ENCODE measurements around the gene STX8.

STX8 gene

DNA sequence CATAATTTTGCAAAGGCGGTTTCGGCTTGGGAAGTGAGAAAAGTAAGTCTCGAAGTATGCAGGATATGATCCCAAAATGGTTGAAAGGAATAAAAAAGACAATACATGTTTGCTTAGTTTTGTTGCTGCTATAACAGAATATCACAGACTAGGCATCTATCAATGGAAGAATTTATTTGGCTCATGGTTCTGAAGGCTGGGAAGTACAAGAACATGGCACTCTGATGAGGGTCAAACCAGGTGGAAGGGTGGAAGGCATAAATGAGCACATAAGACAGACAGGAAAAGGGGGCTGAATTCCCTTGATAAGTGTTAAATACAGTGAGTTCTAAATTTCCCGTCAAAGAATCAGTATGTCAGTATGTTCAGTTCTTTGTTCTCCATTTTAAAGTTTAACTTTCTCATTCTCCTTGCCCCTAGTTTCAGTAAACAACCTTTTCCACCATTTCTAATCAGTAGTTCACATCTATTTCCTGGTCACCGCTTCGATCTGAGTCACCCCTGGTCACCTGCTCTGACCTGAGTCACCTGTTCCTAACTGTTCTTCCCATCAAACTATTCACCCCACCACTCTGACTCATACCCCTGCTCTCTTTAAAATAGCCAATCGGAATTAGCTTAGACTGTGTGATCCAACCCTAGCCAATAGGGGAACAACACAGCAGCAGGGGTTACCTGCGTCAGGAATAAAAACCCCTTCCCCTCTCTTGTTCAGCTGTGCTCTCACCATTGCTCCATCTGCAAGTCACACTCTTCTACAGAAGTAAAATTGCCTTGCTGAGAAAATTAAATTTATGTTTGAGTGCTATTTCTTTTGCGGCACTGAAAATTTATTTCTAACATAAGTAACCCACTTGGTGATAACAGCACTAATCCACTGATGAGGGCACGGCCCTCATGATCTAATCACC, 240.8 kb downstream of the STX8 start:
- FAIRE-seq, result no peak

DNA sequence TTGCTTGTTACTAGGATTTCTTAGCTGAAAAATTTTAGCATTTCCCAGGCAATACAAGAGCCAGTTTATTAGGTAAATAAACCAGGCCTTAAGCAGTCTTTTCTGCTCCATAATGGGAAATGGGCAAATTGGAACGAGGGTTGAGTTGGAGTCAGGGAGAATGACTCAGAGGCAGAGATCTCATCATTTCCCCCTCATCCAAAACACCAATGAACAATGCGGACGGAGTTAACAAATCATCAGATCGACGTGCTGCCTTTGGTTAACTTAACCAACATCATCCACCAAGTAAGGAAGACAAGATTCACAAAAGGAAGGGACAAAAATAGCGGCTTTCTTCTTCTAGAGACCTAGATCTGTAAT, 243.5 kb downstream of the STX8 start:
- FAIRE-seq, result no peak

DNA sequence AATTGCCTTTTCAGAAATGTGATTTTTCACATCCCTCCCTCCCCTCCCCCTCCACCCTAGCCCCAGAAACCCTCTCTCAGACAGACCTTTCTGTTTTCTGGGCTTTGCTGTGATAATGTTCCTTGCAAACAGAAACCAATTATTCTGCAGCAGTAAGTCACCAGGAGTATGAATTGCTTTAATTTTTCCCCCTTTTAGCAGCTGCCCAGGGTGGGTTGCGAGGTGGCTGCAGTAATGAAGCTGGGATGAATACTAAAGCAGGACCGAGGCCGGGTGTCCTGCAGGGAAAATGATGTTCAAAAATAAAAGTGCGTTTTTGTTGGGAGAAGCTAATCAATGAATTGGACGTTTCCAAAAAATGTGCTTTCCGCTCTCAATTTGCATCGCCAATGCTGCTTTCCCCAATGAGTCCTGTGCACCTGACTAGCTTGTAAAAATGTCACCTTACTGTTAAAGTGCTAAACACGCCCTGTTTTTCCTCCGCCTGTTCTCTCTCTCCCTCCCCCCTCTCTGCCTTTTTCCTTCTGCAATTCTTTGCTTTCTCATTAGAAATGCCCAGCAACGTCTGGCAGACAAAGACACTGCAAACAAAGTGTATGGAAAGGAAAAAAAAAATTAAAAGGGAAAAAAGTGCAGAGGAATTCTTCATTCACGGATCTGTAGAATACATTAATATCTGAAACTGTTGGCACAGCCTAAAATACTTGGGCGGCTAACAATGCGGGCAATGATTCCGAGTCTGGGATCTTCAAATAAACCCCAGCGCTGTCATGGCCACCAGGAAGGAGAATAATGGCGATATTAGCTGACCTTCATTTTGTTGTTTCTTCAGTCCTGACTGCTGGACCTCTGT, 244.1 kb downstream of the STX8 start:
- no peak for FAIRE-seq

DNA sequence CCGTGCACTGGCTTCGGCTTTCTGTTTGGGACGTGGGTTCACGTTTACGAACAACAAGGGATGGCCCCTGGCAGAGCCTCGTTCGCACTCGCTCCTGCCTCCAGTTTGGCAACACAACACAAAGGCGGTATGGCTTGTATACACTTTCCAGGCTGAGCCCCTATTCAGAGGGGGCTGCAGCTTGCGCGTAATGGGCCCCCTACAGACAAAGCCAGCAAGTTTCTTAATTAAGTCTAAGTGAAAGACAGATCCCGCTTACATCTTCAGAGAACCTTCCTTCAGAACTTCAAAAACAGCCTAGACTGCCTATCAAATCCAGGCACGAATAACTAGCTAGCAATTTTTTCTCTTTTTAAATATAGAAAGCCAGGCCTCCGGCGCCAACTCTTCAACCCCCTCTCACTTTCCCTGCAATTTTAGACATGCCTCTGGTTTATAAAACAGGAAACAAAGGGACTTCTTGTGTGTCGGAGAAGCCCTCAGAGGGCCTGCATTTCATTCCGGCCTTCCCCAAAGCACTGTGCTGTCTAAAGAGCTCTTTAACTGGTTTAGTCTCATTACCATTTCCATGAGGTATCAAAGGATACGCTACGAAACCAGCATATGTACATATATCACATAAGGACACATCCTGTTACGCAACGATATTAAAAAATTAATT, 244.9 kb downstream of the STX8 start:
- no peak for FAIRE-seq

DNA sequence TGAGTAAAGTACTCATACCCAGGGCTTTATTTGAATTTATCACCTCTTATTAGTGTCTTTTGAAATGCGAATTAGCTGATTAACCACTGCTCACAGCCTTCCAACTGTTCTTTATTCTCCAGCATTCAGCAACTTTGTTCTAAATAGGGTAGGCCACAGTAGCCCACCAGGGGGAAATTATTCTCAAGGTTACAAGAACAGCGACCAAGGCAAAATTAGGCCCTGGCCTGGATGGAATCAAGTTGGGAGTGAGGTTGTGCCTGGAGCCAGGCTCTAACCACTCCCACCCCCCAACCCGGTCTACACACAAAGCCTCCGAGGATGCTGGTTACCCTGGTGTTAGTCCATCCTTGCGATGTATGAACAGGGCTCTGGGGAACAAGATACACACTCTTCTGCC, 245.5 kb downstream of the STX8 start:
- no peak for FAIRE-seq

DNA sequence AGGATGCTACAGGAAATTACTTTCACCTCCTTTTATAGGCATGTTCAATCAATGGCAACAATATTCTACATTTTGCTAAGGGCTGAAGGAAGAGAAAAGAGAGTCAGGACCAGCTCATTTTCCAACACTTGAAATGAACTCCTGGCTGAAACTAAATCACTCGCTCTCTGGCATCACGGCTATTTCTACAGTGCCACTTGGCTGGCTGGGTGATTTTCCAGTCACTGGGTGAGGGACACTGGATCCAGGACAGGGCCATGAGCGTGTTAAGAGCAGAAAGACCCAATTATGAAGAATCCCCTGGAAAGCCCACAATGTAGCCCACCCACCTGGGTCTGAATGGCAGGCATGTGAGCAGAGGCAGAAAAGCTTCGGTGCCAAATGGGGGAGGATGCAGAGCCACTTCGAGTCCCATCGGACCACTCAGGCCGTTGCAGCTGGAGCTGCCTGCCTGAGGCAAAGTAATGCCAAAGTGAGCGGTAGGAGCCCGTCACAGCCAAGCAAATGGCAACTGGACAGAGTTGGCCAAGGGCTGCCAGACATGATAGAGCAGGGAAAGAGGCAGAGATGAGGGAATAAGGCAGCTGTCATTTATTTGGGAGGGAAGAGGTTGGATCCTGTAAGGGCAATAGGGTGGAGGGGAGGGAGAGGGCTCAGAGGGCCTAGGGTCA, 246.2 kb downstream of the STX8 start:
- no peak for FAIRE-seq

DNA sequence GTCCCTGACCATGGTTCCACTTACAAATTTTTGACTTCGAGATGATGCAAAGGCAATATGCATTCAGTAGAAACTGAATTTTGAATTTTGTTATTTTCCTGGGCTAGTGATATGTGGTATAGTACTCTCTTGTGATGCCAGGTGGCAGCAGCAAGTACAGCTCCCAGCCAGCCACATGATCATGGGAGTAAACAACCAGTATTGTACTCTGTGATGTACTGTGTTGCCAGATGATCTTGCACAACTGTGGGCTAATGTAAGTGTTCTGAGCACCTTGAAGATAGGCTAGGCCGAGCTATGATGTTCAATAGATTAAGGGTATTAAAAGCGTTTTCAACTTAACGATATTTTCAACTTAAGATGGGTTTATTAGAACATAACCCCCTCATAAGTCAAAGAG, 250.8 kb downstream of the STX8 start:
- no peak for FAIRE-seq

DNA sequence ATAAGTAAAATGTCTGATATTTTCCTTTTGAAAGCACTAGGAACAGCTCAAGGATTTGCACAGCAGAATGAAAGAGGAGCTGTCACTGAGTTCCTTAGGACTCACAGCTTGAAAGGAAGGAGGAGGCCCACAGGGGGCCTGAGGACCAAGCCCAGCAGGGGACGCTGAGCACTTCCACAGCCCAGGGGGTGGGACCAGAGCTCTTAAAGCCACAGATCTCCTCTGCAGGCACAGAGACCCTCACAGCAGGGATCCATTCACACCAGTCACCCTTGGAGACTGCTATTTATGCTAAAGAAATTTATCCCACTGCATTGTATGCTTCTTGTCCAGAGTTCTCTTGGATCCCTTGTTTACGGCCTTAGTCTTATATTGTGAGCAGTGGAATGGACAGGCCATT, 253.3 kb downstream of the STX8 start:
- no peak for FAIRE-seq

DNA sequence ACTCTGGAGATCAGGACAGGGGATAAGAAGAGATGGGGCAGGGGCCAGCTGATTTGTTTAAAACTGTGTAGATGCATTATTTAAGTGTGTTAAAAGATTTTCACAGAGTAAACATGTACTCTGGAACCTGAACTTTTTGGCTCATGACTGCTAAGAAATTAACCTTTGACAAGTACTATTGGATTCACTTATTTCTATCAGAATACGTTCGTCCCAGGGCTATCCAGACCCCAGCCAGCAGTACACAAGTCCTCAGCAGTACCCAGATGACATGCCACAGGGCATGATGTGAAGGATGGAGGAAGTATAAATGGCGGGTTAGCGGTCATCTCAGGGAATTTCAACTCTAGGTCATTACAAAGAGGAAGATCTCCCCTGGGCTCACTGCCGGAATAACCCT, 253.7 kb downstream of the STX8 start:
- no peak for FAIRE-seq

DNA sequence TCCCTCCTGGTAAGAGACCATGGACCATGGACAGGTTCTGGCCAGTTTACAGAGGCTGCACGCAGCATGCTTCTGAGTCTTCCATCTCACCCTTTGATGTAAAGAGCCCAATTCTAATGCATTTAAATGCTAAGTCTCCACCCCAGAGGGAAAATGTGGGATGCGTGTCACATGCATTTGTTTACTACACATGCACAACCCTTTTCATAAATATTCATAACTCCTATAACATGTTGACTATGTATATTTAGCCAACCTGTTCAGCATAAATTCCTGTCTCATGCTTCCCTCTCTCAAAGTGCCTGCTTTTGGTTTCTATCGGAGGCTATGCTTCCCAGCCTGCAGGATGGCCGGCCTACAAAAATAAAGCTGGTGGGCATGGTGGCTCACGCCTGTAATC, 260.3 kb downstream of the STX8 start:
- FAIRE-seq, result no peak

DNA sequence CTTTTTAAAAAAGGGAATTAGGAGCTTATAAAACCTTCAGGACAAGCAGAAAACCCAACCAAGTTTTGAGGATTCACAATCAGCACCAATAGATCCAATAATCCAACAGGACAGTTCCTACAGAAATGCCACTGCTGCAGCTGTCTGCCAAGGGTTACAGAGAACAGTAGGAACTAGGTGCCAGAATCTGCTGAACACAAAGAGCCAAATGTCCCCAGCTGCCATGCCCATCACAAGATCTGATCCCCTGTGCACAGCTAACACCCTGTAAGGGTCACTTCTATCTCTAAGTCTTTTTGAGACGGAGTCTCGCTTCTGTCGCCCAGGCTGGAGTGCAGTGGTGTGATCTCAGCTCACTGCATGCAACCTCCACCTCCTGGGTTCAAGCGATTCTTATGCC, 262.3 kb downstream of the STX8 start:
- no peak for FAIRE-seq

DNA sequence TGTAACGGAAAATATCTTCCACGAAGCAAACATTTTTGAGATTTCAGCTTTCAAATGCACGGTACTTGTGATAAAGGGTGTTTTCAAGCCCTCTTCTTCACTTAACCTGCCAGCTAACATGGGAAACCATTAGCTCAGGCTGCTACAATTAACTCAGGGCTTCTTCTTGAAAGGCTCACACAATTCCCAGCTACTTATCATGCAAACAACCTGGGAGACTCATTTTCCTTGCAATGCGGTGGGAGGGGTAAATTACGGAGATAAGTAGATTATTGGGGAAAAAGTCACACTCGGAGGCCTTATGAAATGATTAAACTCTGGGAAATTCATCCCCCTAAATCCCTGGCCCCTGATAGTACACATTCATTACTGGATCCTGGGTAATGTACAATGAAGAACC, 266.4 kb downstream of the STX8 start:
- FAIRE-seq, result no peak

DNA sequence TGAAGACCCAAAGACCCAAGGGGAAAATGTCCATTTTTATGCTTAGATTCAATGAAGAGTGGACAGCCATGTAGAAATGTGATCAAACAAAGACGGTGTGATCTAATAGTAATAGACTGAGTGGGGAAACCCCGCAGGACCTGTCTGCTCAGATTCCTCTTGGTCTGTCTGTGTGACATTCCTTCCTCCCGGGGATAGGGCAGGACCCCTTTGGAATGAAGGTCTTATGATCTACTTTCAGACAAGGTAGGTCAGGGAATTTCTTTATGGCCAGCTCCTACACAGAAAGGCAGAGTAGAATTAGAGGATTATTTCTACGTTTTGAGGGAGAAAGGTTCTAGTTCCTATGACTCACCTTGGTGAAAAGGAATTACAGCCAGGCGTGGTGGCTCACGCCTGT, 267.6 kb downstream of the STX8 start:
- FAIRE-seq, result no peak

DNA sequence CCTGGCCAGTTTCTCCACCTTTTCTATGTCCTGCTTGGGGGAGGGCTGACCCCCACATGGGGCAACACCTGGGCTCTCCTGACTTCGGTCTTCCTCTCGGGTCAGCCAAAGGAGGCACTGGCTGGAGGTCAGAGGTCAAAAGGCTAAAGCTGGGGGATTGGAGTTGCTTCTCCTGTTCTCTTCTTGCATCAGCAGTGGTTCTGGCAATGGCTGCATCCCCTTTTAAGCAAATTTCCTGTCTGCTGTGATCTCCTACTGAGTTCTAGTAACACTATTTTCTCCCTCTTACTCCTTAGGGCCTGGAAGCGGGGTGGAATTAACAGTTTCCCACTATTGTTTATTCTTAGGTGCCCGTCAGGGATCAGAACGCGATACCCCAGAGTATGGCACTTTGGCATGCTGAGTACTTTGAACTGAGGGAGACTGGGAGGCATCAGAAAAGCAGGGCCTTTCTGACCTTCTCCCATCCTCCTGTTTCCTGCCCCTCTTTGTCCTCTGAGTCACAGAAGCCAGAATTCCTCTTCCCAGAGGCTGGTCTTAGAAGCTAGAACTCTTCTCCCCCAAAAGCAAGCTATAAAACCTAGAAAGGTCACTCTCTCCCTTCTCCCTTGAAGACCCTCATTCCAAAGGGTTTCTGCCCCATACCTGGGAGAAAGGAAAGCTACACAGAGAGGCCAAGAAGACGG, 268.2 kb downstream of the STX8 start:
- no peak for FAIRE-seq

DNA sequence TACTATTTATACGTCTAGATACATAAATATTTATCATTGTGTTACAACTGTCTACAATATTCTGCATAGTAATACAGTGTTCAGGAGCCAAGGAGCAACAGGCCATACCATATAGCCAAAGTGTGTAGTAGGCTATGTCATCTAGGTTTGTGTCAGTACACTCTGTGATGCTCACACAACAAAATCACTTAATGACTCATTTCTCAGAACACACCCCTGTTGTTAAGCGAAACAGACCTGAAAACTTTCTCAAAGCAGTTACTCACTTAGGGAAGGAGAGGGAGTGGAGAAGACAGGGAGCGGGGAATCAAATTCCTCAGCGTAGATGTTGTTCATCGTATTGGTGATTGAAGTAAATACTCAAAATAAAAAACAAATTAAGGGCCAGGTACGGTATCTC, 269.5 kb downstream of the STX8 start:
- FAIRE-seq, result no peak

DNA sequence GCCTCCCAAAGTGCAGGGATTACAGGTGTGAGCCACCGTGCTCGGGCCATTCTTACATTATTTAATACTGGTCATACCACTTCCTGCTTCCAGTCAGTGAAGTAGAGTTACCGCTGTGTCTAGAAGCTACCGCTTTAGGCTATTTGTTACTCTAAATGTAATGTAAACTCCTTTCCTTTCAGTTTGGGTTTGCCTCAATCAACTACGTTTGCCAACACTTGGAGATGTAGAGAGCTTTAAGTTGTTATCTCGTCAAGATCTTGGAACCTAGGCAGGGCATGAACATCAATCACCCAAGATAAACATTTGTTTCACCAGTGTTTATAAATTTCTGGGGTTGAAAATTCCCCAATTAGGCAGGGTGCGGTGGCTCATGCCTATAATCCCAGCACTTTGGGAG, 275.9 kb downstream of the STX8 start:
- no peak for FAIRE-seq

DNA sequence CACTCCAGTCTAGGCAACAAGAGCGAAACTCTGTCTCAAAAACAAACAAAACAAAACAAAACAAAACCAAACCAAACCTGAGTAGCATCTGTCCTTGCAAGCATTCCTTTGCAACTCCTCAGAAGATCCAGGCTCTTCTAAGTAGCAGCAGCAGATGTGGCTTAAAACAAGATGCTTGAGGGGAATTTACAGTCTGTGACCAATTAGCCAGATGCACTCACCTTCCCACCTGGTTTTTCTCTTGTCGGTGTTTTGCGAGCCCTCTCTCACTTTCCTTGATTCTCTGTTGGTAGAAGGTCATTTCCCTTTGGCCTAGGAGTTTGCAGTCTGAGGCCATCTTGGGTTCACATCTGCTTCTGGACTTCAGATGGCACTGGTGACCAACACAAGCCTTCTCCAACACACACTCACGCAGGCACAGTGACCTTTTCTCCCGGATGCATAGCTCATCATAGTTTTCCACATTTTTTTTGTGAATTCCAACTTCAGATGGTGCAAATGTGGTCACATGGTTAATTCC, 276.8 kb downstream of the STX8 start:
- no peak for FAIRE-seq

DNA sequence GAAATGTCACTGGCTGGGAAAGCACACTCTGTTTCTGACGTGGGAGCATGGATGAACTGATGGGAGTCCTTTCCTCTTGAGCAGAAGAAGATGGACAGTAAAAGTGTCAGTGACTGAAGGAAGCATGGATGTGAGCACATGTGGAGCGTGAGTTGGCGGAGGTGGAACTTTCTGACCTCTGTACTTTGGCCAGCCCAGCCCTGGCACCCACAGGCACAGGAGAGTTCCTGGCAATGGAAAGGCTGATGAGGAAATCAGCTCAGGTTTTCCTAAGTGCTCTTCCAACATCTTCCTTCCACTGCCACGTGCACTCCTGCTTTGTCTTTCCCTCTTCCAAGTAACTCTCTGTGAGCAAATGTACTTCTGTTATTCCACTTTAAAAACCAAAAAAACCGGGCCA, 277.5 kb downstream of the STX8 start:
- no peak for FAIRE-seq

DNA sequence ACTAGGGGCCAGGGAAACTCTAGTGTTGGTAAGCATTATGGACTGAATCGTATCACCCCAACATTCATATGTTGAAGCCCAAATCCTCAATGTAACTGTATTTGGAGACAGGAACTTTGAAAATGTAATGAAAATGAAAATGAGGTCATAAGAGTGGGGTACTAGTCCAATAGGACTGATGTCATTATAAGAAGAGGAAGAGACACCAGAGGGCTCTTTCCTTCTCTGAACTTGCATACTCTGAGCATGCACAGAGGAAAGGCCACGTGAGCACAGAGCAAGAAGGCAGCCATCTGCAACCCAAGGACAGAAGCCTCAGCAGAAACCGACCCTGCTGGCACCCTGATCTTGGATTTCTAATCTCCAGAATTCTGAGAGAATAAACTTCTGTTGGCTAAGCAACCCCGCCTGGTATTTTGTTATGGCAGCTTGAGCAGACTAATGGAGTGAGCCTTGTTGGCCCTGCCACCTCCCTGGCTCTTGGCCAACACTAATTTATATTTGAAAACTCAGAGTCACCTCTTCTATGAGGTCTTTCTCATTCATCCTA, 280.9 kb downstream of the STX8 start:
- no peak for FAIRE-seq

DNA sequence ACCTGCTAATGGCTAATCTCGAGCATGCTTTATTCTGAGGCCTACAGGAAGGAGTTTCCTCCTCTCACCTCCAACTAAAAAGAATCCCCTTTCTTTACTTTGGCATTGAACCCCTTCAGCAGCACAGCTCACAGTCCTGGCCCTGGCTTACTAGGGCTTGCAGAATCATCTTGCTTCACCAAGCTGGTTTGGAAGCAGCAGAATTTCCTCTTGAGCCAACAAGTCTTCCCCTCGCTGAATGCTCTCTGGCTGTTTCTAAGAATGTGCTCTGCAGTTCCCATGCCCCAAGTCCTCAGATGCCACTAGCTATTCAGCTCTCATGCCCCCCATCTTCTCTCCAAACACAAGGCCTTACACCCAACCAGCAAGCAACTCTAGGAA, 283.1 kb downstream of the STX8 start:
- no peak for FAIRE-seq

DNA sequence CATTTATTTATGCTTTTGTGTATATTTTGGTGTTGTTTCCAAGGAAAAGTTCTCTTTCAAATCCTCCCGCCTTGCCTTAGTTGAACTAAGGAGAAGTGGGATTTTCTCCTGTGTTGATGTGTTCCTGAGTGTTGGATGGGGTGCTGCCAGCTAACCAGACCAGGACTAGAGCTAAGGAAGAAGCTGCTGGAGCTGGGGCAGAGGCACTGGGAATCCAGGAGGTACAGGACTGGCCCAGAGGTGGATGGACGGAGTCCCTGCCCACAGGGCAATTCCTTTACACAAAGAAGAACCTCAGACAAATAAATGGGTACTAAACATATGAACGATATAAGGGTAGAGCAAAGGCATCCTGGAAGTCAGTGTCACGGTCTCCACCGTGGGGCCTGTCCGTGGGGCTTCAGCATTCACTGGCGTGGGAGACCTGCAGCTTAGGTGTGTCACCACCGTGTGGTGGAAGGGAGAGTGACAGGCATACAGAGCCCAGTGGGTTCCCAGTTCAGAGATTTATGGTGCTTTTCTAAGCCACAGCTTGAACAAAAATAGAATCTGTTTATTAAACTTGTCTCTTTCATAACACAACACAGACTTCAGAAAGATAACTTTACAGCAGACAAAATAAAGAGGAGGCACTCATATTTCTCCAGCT, 283.6 kb downstream of the STX8 start:
- no peak for FAIRE-seq

DNA sequence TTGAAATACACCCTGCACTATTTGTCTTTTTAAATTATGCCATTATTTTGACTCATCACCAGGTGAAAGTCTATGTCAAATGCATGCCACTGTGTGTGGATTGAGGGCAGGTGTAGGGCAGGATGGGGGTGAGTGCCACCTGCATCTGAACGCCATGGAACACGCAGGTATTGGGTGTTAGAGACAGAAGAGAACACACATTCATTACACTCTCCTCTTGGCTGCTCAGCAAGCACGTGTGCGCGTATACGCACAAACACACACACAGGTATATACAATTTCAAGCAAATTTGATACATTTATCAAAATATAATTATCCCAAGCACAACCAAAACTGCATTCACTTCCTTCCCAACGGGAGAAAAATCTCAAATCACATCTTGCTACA, 285.4 kb downstream of the STX8 start:
- no peak for FAIRE-seq
